Fibroblast of lung (primary cell): ENCODE results near the gene DNASE1. TPM values are rescaled to one million over a fixed set of nuclear protein-coding genes. Genes with fewer than 3 reads are reported as not detected.

ENCODE experiments used
- DNase-seq, 2 donors: peaks; one replicate each; pipeline versions ENCODE4 v3.0.0 to v3.0.0-alpha.2; 2010; ENCODE audit warnings: low read depth in 2 of 2
- H2AFZ ChIP-seq: 2 replicates; pipeline ENCODE4 v1.5.1; 2012; ENCODE audit warnings: low read length, control low read depth, inconsistent platforms
- H3K27ac ChIP-seq: 2 replicates; pipeline ENCODE4 v1.5.1; 2011; ENCODE audit warnings: low read length, control low read depth; ENCODE audit not compliant: insufficient read depth
- H3K27me3 ChIP-seq: 2 replicates; pipeline ENCODE4 v1.5.1; 2011; ENCODE audit warnings: mild to moderate bottlenecking, low read length; ENCODE audit not compliant: control insufficient read depth, insufficient read depth
- H3K36me3 ChIP-seq: 2 replicates; pipeline ENCODE4 v1.5.1; 2011; ENCODE audit warnings: low read length; ENCODE audit not compliant: control insufficient read depth, insufficient read depth
- H3K4me1 ChIP-seq: 2 replicates; pipeline ENCODE4 v1.5.1; 2011; ENCODE audit warnings: low read length; ENCODE audit not compliant: control insufficient read depth, insufficient read depth; ENCODE audit errors: extremely low read depth
- H3K4me2 ChIP-seq: 2 replicates; pipeline ENCODE4 v1.5.1; 2011; ENCODE audit warnings: low read length, control low read depth; ENCODE audit not compliant: insufficient read depth; ENCODE audit errors: extremely low read depth
- H3K4me3 ChIP-seq, 4 experiments: fragments of 200-600 bp in 1 of 4; sonication (generic) in 1 of 4; replicated peaks in 1 of 4; 2 replicates each; pipeline ENCODE4 v1.5.1; 2011 to 2016; ENCODE audit warnings: low read length in 4 of 4, low read depth in 3 of 4, mild to moderate bottlenecking in 3 of 4, control low read depth in 2 of 4, inconsistent platforms in 1 of 4, mixed read lengths in 1 of 4; ENCODE audit not compliant: insufficient read depth in 1 of 4; ENCODE audit errors: control extremely low read depth in 1 of 4
- H3K79me2 ChIP-seq: 2 replicates; pipeline ENCODE4 v1.5.1; 2012; ENCODE audit warnings: mild to moderate bottlenecking, low read length, inconsistent platforms; ENCODE audit not compliant: control insufficient read depth, insufficient read depth
- H3K9ac ChIP-seq: 2 replicates; pipeline ENCODE4 v1.5.1; 2011; ENCODE audit warnings: mild to moderate bottlenecking, low read length, control low read depth; ENCODE audit not compliant: insufficient read depth
- H3K9me3 ChIP-seq: 2 replicates; pipeline ENCODE4 v1.5.1; 2012; ENCODE audit warnings: low read depth, low read length; ENCODE audit not compliant: control insufficient read depth, insufficient read depth
- H4K20me1 ChIP-seq: 2 replicates; pipeline ENCODE4 v1.5.1; 2011; ENCODE audit warnings: low read length; ENCODE audit not compliant: control insufficient read depth, insufficient read depth; ENCODE audit errors: extremely low read depth
- CTCF ChIP-seq, 2 donors: IDR thresholded peaks in 1 of 2; conservative IDR thresholded peaks in 1 of 2; 1 replicate in 1 of 2; 2 replicates in 1 of 2; pipeline ENCODE4 v1.5.1; 2011 to 2012; ENCODE audit warnings: low read length in 2 of 2, control low read depth in 1 of 2, inconsistent platforms in 1 of 2, low read depth in 1 of 2, mild to moderate bottlenecking in 1 of 2
- EZH2 ChIP-seq: IDR thresholded peaks from 2 replicates; pipeline ENCODE4 v1.5.1; 2012; ENCODE audit warnings: low read length, control low read depth, mild to moderate bottlenecking; ENCODE audit errors: missing control alignments
- polyA plus RNA-seq, 2 donors: library from polyadenylated mRNA; depleted of rRNA in 1 of 2; stranded (reverse) in 1 of 2; unstranded in 1 of 2; fragments of >200 nt; gene quantifications; 2 replicates each; pipeline ENCODE4 v1.2.1, GENCODE V29; 2011 to 2012; ENCODE audit warnings: missing spikeins in 1 of 2
- total RNA-seq: library from RNA; depleted of rRNA; stranded (reverse); fragments of >200 nt; gene quantifications from 2 replicates; pipeline ENCODE4 v1.2.1, GENCODE V29; 2014

The DNASE1 gene
- total and polyA plus RNA-seq, 2 donors (not counting 1 experiment from before 2014, with no cell fraction given): 2.9 to 29.1 TPM

- H4K20me1 ChIP-seq: no peaks in the 10 kb centered on the region
- H3K36me3 ChIP-seq: peaks cover 6% of the 10 kb centered on the region
- H2AFZ ChIP-seq: no peak overlapping the region
- no peaks in the 10 kb centered on the region for H3K79me2 ChIP-seq
- H3K9ac ChIP-seq: no peak overlapping the region
- H3K4me3 ChIP-seq: no peak overlapping the region
- no peak overlapping the region for H3K27ac ChIP-seq
- no peak overlapping the region for H3K4me2 ChIP-seq
- H3K9me3 ChIP-seq: no peaks in the 10 kb centered on the region
- DNase-seq: no peak
- no peak for TF ChIP-seq EZH2
- no peak for TF ChIP-seq CTCF (conservative IDR thresholded peaks at IDR 0.05 in 1 of 2, IDR thresholded peaks at IDR 0.05 in 1 of 2; ENCODE audit: low read depth in 1 of 2, low read length in 2 of 2)
- no peaks in the 10 kb centered on the region for H3K4me1 ChIP-seq
- H3K27me3 ChIP-seq: no peaks in the 10 kb centered on the region
These were observed 3.7 kb upstream of the DNASE1 start for GRCh38 chr16:3650631-3651265.

GRCh38 chr16:3651461-3652372 lies 2.8 kb upstream of the DNASE1 start:
- DNase-seq: no peak
- Histone ChIP-seq H3K4me3 (no peak overlapping the region), H3K4me1 (no peaks in the 10 kb centered on the region), H3K9me3 (no peaks in the 10 kb centered on the region), H2AFZ (no peak overlapping the region), H3K27me3 (no peaks in the 10 kb centered on the region), H3K4me2 (no peak overlapping the region), H3K79me2 (no peaks in the 10 kb centered on the region), H4K20me1 (no peaks in the 10 kb centered on the region), H3K27ac (no peak overlapping the region), H3K9ac (no peak overlapping the region), H3K36me3 (peaks cover 10% of the 10 kb centered on the region)
- TF ChIP-seq CTCF (conservative IDR thresholded peaks at IDR 0.05 in 1 of 2, IDR thresholded peaks at IDR 0.05 in 1 of 2; ENCODE audit: low read depth in 1 of 2, low read length in 2 of 2) (no peak), EZH2 (no peak)

GRCh38 chr16:3652373-3653195 lies 1.9 kb upstream of the DNASE1 start:
- Histone ChIP-seq H3K36me3 (peaks cover 18% of the 10 kb centered on the region), H3K9me3 (no peaks in the 10 kb centered on the region), H3K79me2 (no peaks in the 10 kb centered on the region), H2AFZ (no peak overlapping the region), H3K27ac (no peak overlapping the region), H4K20me1 (no peaks in the 10 kb centered on the region), H3K4me3 (no peak overlapping the region), H3K4me2 (no peak overlapping the region), H3K4me1 (no peaks in the 10 kb centered on the region), H3K9ac (no peak overlapping the region), H3K27me3 (no peaks in the 10 kb centered on the region)
- no peak for TF ChIP-seq EZH2
- TF ChIP-seq CTCF (conservative IDR thresholded peaks at IDR 0.05 in 1 of 2, IDR thresholded peaks at IDR 0.05 in 1 of 2; ENCODE audit: low read depth in 1 of 2, low read length in 2 of 2): no peak
- DNase-seq: no peak
